KBM-7 (cell line): ENCODE measurements around the gene IGF2R.
A peak's percentile ranks its signal among the peaks of the same experiment; 100 is the strongest.
"Not testable (repeated sequence)": the region's sequence is repeated elsewhere in the genome, so short reads cannot be mapped to it uniquely, and the experiment has no call there.

Experiments used
- DNase-seq: peaks from one replicate; pipeline ENCODE4 v3.0.0-alpha.2; 2015
- in situ Hi-C: fragments of 300-500 bp; cut with MboI; formaldehyde crosslinking; loops from 2 replicates; pipeline ENCODE4 v1.14.3; 2020; ENCODE audit warnings: low sequenced_read_pairs, low pct_unique_long_range_greater_than_20kb, mixed read lengths

The IGF2R gene

DNA sequence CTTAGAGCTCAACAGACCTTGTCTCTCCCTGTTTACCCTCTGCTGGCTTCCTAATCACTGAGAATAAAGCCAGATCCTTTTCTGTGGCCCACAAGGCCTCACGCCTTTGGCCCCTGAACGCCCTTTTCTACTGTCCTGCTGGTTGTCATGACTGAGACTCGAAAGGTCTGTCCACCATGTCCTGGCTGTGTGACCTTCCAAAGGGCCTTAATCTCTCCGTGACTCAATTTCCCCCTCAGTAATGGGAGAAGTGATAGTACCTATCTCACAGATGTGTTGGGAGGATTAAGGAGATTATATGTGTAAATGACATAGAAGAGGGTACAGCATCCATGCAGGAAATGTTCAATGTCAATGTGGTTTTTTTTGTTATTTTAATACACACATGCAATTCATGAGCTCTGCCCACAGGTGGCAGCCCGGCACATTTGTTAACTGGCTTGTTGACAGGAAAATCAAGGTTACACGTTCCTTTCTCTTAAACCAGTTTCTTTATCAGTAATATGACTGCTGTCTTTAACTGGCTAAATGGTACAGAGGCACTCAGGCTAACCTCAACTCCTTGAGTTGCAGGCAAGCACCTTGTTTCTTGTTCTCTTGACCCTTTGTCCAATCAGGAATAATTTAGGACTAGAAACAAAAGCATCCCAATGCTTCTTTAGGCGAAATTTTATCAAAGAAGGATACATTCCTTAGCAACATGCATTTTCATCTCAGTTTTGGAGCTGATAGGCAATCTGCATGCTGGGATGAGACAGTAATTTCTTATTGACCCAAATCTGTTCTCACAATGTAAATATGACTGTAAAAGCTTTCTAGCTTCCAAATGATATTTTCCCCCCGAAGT lies 169.3 kb downstream of the IGF2R start:
- DNase-seq = peak; percentile 65
- in situ Hi-C loops = no loop called here

DNA sequence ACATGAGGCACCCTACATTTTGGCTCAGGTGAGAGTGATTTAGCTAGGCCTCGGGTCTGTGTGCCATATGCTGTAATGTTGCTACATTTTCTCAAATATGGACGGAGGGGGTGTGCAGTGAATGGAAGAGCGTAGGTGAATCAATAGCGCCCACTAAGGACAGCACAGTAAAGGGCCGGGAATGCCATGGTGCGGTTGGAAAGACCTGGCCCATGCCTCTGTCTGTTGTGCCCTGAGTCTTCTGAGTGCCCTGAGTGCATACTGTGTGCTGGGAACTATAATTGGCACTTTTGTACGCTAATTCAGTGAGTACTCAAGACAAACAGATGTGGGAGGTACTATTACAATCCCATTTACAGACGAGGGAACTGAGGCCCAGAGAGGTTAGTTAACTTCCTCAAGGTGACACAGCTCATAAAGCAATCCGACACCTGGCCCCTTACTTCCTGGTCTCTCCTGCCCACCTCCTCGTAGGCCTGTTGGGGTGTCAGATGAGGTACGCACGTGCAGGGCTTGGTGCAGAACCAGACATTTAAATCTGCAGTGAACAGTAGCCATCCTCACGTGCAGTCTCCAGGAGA lies 170.0 kb downstream of the IGF2R start:
- no peak for DNase-seq
- in situ Hi-C loops = no loop called here

DNA sequence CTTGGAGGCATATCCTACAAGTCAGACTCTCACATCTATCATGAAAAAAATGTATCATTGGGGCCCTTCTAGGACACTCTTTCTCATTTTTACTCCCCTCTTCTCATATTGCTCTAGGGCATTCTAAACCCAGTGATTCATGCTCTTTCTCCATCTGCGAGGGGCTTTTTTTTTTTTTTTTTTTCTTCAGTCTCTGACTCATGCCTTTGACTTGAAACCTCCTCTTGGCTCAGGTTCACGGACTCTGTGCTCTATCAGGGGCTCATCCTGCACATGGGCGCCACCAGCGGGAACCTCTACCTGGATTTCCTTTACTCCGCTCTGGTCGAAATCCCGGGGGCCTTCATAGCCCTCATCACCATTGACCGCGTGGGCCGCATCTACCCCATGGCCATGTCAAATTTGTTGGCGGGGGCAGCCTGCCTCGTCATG lies 170.6 kb downstream of the IGF2R start:
- no peak for DNase-seq
- in situ Hi-C loops = no loop called here

DNA sequence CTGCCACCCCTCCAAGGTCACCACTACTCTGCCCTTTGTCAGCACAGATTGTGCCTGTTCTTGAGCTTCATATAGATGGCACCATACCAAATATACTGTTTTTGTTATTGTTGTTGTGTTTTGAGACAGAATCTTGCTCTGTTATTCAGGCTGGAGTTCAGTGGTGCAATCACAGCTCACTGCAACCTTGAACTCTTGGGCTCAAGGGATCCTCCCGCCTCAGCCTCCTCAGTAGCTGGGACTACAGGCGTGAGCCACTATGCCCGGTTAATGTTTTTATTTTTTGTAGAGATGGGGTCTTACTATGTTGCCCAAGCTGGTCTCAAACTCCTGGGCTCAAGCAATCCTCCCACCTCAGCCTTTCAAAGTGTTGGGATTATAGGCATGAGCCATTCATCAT lies 171.6 kb downstream of the IGF2R start:
- in situ Hi-C loops, DNase-seq: not testable (repeated sequence)

DNA sequence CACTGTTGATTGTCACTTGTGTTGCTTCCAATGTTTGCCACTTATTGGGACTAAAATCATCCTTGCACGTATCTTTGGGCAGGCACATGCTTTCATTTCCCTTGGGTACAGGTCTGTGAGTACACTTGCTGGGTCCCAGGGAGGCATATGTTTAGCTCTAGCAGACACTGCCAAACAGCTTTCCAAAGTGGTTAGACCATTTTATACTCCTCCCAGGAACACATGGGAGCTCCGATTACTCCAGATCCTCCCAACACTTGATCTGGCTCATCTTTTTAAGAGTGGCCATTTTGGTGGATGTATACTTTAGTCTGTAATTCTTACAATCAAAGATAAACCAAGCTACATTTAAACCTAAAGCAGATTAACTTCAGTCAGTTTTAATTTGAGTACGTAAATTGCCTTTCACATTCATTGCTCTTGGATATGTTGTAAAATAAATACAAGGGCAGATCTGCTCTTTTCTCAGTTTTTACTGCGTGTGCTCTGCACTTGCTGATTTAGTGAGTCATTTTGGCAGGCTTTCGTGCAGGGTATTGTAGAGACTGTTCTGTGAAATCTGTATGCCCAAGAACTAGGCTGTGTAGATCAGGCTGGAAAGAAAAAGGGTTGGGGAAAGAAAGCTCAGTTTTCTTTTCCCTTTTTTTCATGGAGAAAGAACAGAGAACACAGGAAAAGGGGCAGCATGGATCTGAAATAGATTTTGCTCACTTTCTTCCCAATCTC lies 172.3 kb downstream of the IGF2R start:
- in situ Hi-C loops = no loop called here
- no peak for DNase-seq

DNA sequence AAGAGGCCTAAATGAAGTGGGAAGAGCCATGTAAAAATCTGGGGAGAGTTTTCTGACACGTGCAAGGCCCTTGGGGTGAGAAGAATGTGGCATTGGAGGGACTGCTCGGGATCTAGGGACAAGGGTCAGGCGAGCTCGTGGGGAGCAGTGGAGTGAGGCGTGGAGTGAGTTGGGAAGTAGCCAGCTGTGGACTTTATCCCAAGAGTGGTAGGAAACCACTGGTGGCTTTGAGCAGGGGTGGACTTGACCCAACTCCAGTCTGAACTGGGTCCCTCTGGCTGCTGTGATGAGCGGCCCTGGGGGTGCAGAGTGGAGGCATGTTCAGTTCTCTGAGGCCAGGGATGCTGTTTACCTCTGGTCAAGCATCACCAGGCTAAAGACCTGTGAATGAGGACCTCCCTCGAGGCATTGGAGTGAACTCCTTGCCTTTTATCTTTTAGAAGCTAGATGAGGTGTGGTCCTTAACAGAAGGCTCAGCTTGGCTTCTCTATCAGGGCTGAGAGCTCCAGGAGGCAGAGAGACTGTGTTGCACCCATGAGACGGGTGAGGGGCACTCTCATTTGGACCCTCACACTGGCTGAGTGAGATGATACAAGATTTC lies 173.3 kb downstream of the IGF2R start:
- in situ Hi-C loops = no loop called here
- no peak for DNase-seq

DNA sequence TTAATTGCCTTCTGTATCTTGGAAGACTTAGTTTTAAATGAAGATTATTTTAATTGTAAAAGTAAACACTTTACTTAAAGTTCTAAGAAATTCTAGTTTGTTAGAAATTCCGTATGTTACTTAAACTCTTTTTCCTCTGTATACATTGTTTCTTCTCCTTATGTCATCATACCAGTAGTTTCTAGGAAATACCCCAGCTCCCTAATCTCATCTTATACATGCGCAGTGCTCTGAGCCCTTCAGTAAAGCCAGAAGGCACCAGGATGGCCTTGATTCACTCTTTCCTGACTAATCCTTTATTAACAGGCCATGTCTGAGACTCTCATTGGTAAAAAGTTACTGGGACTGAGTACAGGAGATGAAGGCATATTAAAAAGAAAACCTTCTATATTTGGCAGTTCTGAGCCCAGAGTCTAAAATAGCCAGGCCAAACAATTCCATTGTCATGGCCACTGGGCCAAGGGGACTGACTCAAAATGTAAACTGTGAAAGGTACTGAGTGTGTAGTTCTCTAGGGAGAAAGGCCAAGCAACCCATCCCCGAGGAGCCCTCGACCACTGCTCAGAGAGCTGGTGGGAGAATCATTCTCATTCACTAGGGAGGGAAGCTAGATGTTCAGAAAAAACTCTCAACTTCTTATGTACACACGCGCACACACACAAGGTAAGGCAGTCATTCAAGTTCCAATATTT lies 177.7 kb downstream of the IGF2R start:
- no peak for DNase-seq
- in situ Hi-C loops = no loop called here

DNA sequence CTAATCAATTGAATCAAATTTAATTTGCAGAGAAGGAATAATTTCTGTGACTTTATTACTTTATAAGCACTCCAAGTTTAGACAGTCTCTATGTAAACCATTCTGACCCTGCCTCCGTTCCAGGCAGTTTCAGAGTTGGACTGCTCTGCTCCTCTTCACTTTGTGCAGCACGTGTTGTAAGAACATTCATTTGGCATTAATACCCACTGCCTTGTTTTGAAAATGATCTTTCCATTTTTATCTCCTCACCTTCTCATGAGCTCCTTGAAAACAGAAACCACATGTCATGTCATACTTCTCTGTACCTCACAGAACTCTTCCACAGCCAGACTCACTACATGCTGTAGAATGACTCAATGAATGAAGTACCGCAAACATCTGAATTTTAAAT lies 178.3 kb downstream of the IGF2R start:
- no peak for DNase-seq
- in situ Hi-C loops = no loop called here

DNA sequence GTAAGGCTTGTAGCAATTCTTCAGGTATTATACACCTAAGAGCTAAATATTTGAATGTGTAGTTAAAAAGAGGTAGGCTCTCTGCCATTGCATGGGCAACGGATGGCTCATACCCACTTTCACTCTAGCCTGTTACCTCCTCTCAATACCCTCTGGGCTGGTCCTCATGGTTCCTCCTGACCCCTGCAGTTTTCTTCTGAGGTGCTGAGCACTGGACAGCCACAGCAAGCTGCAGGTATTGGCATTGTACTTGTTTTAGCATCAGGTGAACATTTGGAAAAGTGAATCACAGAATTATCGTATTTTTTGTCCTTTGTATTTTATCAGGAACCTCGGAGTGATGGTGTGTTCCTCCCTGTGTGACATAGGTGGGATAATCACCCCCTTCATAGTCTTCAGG lies 185.6 kb downstream of the IGF2R start:
- in situ Hi-C loops = no loop called here
- DNase-seq = no peak

DNA sequence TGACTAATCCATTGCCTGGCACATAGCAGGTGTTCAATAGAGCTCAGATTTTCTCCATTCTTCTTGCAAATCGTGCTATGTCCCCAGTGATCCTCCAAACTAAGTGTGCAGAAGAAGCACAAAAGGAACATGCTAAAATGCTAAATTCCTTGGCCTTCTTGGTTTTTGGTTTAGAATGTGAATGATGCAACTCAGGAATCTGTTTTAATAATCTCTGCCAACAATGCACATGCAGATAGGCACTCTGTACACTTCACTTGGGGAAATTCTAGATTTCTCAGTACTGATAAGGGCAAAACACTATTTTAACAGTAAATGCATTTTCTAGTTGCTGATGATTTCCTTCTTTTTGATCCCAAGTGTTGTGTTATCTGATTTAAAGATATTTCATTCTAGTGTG lies 188.0 kb downstream of the IGF2R start:
- no peak for DNase-seq
- in situ Hi-C loops = no loop called here

DNA sequence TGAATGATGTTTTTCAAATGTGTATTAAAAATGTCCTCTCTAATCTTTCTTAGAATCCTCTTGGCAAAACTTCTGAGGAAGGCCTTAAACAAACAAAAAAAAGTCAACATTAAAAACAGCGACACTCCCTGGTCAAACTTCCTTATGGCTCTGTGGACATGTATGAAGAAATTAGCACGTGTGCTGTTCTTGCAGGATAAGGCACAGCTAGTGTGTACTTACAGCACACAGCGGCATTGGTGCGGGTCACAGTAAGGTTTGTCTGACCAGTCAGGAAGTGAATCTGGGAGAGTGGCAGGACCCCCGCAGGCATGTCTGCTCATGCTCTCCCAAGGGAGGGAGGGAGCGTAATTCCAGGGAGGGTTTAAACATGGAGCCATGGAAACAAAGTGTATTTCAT lies 191.6 kb downstream of the IGF2R start:
- in situ Hi-C loops = no loop called here
- no peak for DNase-seq
